ENCODE data around the gene RBM45. TPM values are rescaled to one million over a fixed set of nuclear protein-coding genes. Genes with fewer than 3 reads are reported as not detected.

The RBM45 gene
- 5.1 TPM for total RNA-seq
- long read RNA-seq, partial matches to known transcripts = 0 of 9 reads
- long read RNA-seq, other reads (novel, unspliced or antisense) = 6 of 9 reads

- Histone ChIP-seq H3K9me3 (replicated peaks) (no peaks in the 10 kb centered on the region), H3K4me1 (peaks cover 19% of the 10 kb centered on the region), H3K27me3 (ENCODE audit: low read depth) (no peaks in the 10 kb centered on the region), H3K36me3 (peaks cover 7% of the 10 kb centered on the region), H3K4me3 (peak within 1 kb of the TSS; percentile 96), H3K27ac (replicated peaks) (peak within 1 kb of the TSS; percentile 89)
- intact Hi-C loops (cut with micrococcal nuclease) = no loop called here
- peak; percentile 99 for TF ChIP-seq CTCF (IDR thresholded peaks at IDR 0.05; ENCODE audit: borderline replicate concordance)
- peak; percentile 93 for DNase-seq
Observed at GRCh38 chr2:178112202-178113152, at the start of gene RBM45. Gene RBM45, plus strand, starts transcription at chr2:178112437. Its CDS starts 110 bp downstream, at chr2:178112547.

- no peak for TF ChIP-seq CTCF (IDR thresholded peaks at IDR 0.05; ENCODE audit: borderline replicate concordance)
- H3K9me3 ChIP-seq (replicated peaks) = no peaks in the 10 kb centered on the region
- no peaks in the 10 kb centered on the region for H3K4me1 ChIP-seq
- no peak overlapping the region for H3K4me3 ChIP-seq
- no peak for DNase-seq
- H3K36me3 ChIP-seq = no peaks in the 10 kb centered on the region
- H3K27ac ChIP-seq (replicated peaks) = no peak overlapping the region
- peaks cover under 1% of the 10 kb centered on the region for H3K27me3 ChIP-seq (ENCODE audit: low read depth)
- intact Hi-C loops (cut with micrococcal nuclease) = no loop called here
Observed at GRCh38 chr2:178066324-178066723, 45.9 kb upstream of the RBM45 start.

- DNase-seq = no peak
- peaks cover 8% of the 10 kb centered on the region for H3K27me3 ChIP-seq (ENCODE audit: low read depth)
- no peaks in the 10 kb centered on the region for H3K36me3 ChIP-seq
- no peak overlapping the region for H3K4me3 ChIP-seq
- no peak overlapping the region for H3K27ac ChIP-seq (replicated peaks)
- no peaks in the 10 kb centered on the region for H3K9me3 ChIP-seq (replicated peaks)
- TF ChIP-seq CTCF (IDR thresholded peaks at IDR 0.05; ENCODE audit: borderline replicate concordance) = no peak
- peaks cover 2% of the 10 kb centered on the region for H3K4me1 ChIP-seq
- intact Hi-C loops (cut with micrococcal nuclease) = no loop called here
Observed at GRCh38 chr2:178066890-178067669, 45.2 kb upstream of the RBM45 start.

GRCh38 chr2:178068823-178069454 lies 43.3 kb upstream of the RBM45 start:
- no peak for DNase-seq
- peaks cover 20% of the 10 kb centered on the region for H3K27me3 ChIP-seq (ENCODE audit: low read depth)
- H3K27ac ChIP-seq (replicated peaks) = no peak overlapping the region
- H3K36me3 ChIP-seq = no peaks in the 10 kb centered on the region
- no peak overlapping the region for H3K4me3 ChIP-seq
- no peaks in the 10 kb centered on the region for H3K9me3 ChIP-seq (replicated peaks)
- H3K4me1 ChIP-seq = peaks cover 14% of the 10 kb centered on the region
- no peak for TF ChIP-seq CTCF (IDR thresholded peaks at IDR 0.05; ENCODE audit: borderline replicate concordance)
- intact Hi-C loops (cut with micrococcal nuclease) = no loop called here

- peaks cover 26% of the 10 kb centered on the region for H3K27me3 ChIP-seq (ENCODE audit: low read depth)
Observed at GRCh38 chr2:178069551-178069950, 42.7 kb upstream of the RBM45 start.

More at GRCh38 chr2:178069551-178069950, 42.7 kb upstream of the RBM45 start:
- TF ChIP-seq CTCF (IDR thresholded peaks at IDR 0.05; ENCODE audit: borderline replicate concordance) = peak; percentile 24
- intact Hi-C loops (cut with micrococcal nuclease) = no loop called here
- peaks cover 14% of the 10 kb centered on the region for H3K4me1 ChIP-seq
- no peak overlapping the region for H3K4me3 ChIP-seq
- no peaks in the 10 kb centered on the region for H3K36me3 ChIP-seq
- H3K9me3 ChIP-seq (replicated peaks) = no peaks in the 10 kb centered on the region
- no peak for DNase-seq
- H3K27ac ChIP-seq (replicated peaks) = no peak overlapping the region
